H1 (cell line): ENCODE results near the gene CPXM2. TPM values are rescaled to one million over a fixed set of nuclear protein-coding genes. Genes with fewer than 3 reads are reported as not detected.

ENCODE experiments used
- CTCF ChIA-PET: fragments of 300-600 bp; sonication (Branson Sonifier 250); formaldehyde crosslinking; loops from one replicate; lab custom pipeline; 2021; ENCODE audit not compliant: partially characterized antibody; lab: Charles Lee
- POLR2A ChIA-PET: fragments of 300-600 bp; sonication (Branson Sonifier 250); formaldehyde crosslinking; loops from one replicate; lab custom pipeline; 2021; ENCODE audit warnings: inconsistent platforms; ENCODE audit not compliant: partially characterized antibody; lab: Charles Lee
- DNase-seq, 2 experiments: peaks; one replicate each; pipeline versions ENCODE4 v3.0.0 to v3.0.0-alpha.2; 2010 to 2022; ENCODE audit warnings: low spot score in 2 of 2, low read depth in 1 of 2, mixed read lengths in 1 of 2
- FAIRE-seq: peaks from 2 replicates; lab custom pipeline; 2011; peaks lifted over from hg19 to GRCh38; lab: Jason Lieb, UNC
- H2AFZ ChIP-seq: 2 replicates; pipeline ENCODE4 v1.8.1; 2012; ENCODE audit warnings: low read length, inconsistent platforms
- H2AK5ac ChIP-seq: 2 replicates; pipeline ENCODE4 v1.6.1; 2013; ENCODE audit warnings: low read depth, low read length
- H2BK120ac ChIP-seq: replicated peaks from 2 replicates; pipeline ENCODE3; 2013; ENCODE audit warnings: low read depth, low read length, inconsistent platforms
- H2BK12ac ChIP-seq: 2 replicates; pipeline ENCODE4 v1.6.1; 2013; ENCODE audit warnings: low read depth, low read length
- H2BK15ac ChIP-seq: 2 replicates; pipeline ENCODE4 v1.6.1; 2013; ENCODE audit warnings: low read length
- H2BK20ac ChIP-seq: 2 replicates; pipeline ENCODE4 v1.6.1; 2013; ENCODE audit warnings: low read length
- H2BK5ac ChIP-seq: 2 replicates; pipeline ENCODE4 v1.6.1; 2013; ENCODE audit warnings: low read depth, low read length
- H3K14ac ChIP-seq: 2 replicates; pipeline ENCODE4 v1.6.1; 2013; ENCODE audit warnings: inconsistent platforms; ENCODE audit not compliant: insufficient read length
- H3K18ac ChIP-seq: 2 replicates; pipeline ENCODE4 v1.6.1; 2013; ENCODE audit warnings: low read length; ENCODE audit errors: extremely low read depth
- H3K23ac ChIP-seq: 2 replicates; pipeline ENCODE4 v1.6.1; 2013; ENCODE audit warnings: inconsistent platforms; ENCODE audit not compliant: insufficient read length
- H3K23me2 ChIP-seq: 2 replicates; pipeline ENCODE4 v1.6.1; 2013; ENCODE audit warnings: low read depth, low read length
- H3K27ac ChIP-seq: 2 replicates; pipeline ENCODE4 v1.6.1; 2011; ENCODE audit warnings: low read depth, low read length, inconsistent platforms
- H3K27me3 ChIP-seq, 4 experiments: replicated peaks in 1 of 4; 1 replicate in 1 of 4; 2 replicates in 3 of 4; pipeline versions ENCODE4 v1.6.1 to v1.8.1; 2011 to 2013; ENCODE audit warnings: low read length in 3 of 4, mild to moderate bottlenecking in 3 of 4, inconsistent platforms in 2 of 4, mixed read lengths in 2 of 4, moderate library complexity in 1 of 4; ENCODE audit not compliant: control insufficient read depth in 3 of 4, insufficient read depth in 3 of 4; ENCODE audit errors: extremely low read depth in 1 of 4
- H3K36me3 ChIP-seq, 4 experiments: 2 replicates each; pipeline versions ENCODE4 v1.6.1 to v1.8.1; 2011 to 2013; ENCODE audit warnings: mild to moderate bottlenecking in 4 of 4, low read length in 3 of 4, moderate library complexity in 2 of 4, control low read depth in 1 of 4, inconsistent platforms in 1 of 4; ENCODE audit not compliant: insufficient read depth in 4 of 4, control insufficient read depth in 2 of 4
- H3K4ac ChIP-seq: replicated peaks from 2 replicates; pipeline ENCODE3; 2013; ENCODE audit warnings: low read length, low read depth, mixed read lengths, inconsistent platforms; ENCODE audit not compliant: insufficient read length
- H3K4me1 ChIP-seq, 4 experiments: replicated peaks in 1 of 4; 1 replicate in 1 of 4; 2 replicates in 3 of 4; pipeline versions ENCODE4 v1.6.1 to v1.8.1; 2011 to 2013; ENCODE audit warnings: low read length in 3 of 4, inconsistent platforms in 2 of 4, mixed read lengths in 1 of 4; ENCODE audit not compliant: insufficient read depth in 4 of 4, control insufficient read depth in 3 of 4
- H3K4me2 ChIP-seq, 2 experiments: 2 replicates each; pipeline versions ENCODE4 v1.6.1 to v1.8.1; 2011 to 2013; ENCODE audit warnings: low read depth in 2 of 2, low read length in 2 of 2, control low read depth in 1 of 2, inconsistent platforms in 1 of 2, mild to moderate bottlenecking in 1 of 2; ENCODE audit not compliant: insufficient read depth in 1 of 2
- H3K4me3 ChIP-seq, 4 experiments: fragments of 200-600, 300-600 bp in 1 of 4; sonication (generic), shearing (Covaris generic), sonication (Bioruptor Twin) in 1 of 4; 2 replicates each; pipeline versions ENCODE4 v1.5.1 to v1.8.1; 2011 to 2016; ENCODE audit warnings: low read length in 4 of 4, low read depth in 3 of 4, control low read depth in 2 of 4, inconsistent platforms in 2 of 4, mild to moderate bottlenecking in 2 of 4, mixed read lengths in 1 of 4, moderate library complexity in 1 of 4; ENCODE audit not compliant: insufficient read depth in 2 of 4; ENCODE audit errors: extremely low read depth in 1 of 4
- H3K56ac ChIP-seq: replicated peaks from 2 replicates; pipeline ENCODE3; 2013; ENCODE audit warnings: low read depth, mild to moderate bottlenecking, mixed read lengths, low read length, inconsistent platforms; ENCODE audit not compliant: insufficient read length
- H3K79me1 ChIP-seq: 2 replicates; pipeline ENCODE4 v1.6.1; 2013; ENCODE audit warnings: low read depth, low read length, control low read depth
- H3K79me2 ChIP-seq, 2 experiments: 2 replicates each; pipeline versions ENCODE4 v1.6.1 to v1.8.1; 2012 to 2013; ENCODE audit warnings: low read length in 2 of 2, mild to moderate bottlenecking in 2 of 2, inconsistent platforms in 1 of 2; ENCODE audit not compliant: insufficient read depth in 2 of 2, control insufficient read depth in 1 of 2
- H3K9ac ChIP-seq, 4 experiments: replicated peaks in 1 of 4; 1 replicate in 1 of 4; 2 replicates in 3 of 4; pipeline versions ENCODE4 v1.6.1 to v1.8.1; 2011 to 2013; ENCODE audit warnings: low read depth in 3 of 4, low read length in 3 of 4, control low read depth in 2 of 4, mild to moderate bottlenecking in 2 of 4, moderate library complexity in 2 of 4, inconsistent platforms in 1 of 4; ENCODE audit errors: extremely low read depth in 1 of 4
- H3K9me3 ChIP-seq, 2 experiments: 2 replicates each; pipeline versions ENCODE4 v1.6.1 to v1.8.1; 2012 to 2013; ENCODE audit warnings: mild to moderate bottlenecking in 2 of 2, moderate library complexity in 2 of 2, control low read depth in 1 of 2, inconsistent platforms in 1 of 2, low read depth in 1 of 2, low read length in 1 of 2, mixed read lengths in 1 of 2; ENCODE audit not compliant: insufficient read depth in 2 of 2
- H4K20me1 ChIP-seq, 2 experiments: replicated peaks in 1 of 2; 2 replicates each; pipeline versions ENCODE3 to v1.8.1; 2011 to 2013; ENCODE audit warnings: inconsistent platforms in 2 of 2, low read length in 2 of 2, mild to moderate bottlenecking in 1 of 2; ENCODE audit not compliant: insufficient read depth in 2 of 2, control insufficient read depth in 1 of 2
- H4K5ac ChIP-seq: 2 replicates; pipeline ENCODE4 v1.6.1; 2013; ENCODE audit warnings: low read length, low read depth, mixed read lengths, inconsistent platforms; ENCODE audit not compliant: insufficient read length
- H4K8ac ChIP-seq: 2 replicates; pipeline ENCODE4 v1.8.0; 2013; ENCODE audit warnings: mild to moderate bottlenecking, moderate library complexity, low read length, inconsistent platforms; ENCODE audit not compliant: insufficient read depth; ENCODE audit errors: extremely low read depth
- H4K91ac ChIP-seq: replicated peaks from 2 replicates; pipeline ENCODE3; 2013; ENCODE audit warnings: low read length, mixed read lengths, inconsistent platforms; ENCODE audit not compliant: insufficient read length
- BCL11A ChIP-seq, 2 experiments: IDR thresholded peaks; one replicate each; pipeline ENCODE4 v1.6.1; 2011; ENCODE audit warnings: low read depth in 2 of 2, low read length in 2 of 2, mild to moderate bottlenecking in 2 of 2
- GTF2F1 ChIP-seq: IDR thresholded peaks from 2 replicates; pipeline ENCODE4 v1.6.1; 2012; ENCODE audit warnings: low read depth, low read length, improper control_type of control experiment, borderline replicate concordance
- KDM1A ChIP-seq: fragments of 200-600, 300-600 bp; sonication (generic); IDR thresholded peaks from 2 replicates; pipeline ENCODE4 v1.7.1; 2016; ENCODE audit warnings: mild to moderate bottlenecking, low read length, borderline replicate concordance
- NRF1 ChIP-seq: IDR thresholded peaks from 2 replicates; pipeline ENCODE4 v1.6.1; 2011; ENCODE audit warnings: mild to moderate bottlenecking, low read depth, low read length, improper control_type of control experiment
- RBBP5 ChIP-seq: IDR thresholded peaks from 2 replicates; pipeline ENCODE4 v1.7.1; 2012; ENCODE audit warnings: low read depth, mild to moderate bottlenecking, inconsistent platforms, low read length, moderate library complexity, borderline replicate concordance
- RFX5 ChIP-seq: IDR thresholded peaks from 2 replicates; pipeline ENCODE4 v1.6.1; 2011; ENCODE audit warnings: low read depth, low read length, improper control_type of control experiment, borderline replicate concordance
- SIN3A ChIP-seq, 2 experiments: IDR thresholded peaks in 1 of 2; conservative IDR thresholded peaks in 1 of 2; 2 replicates each; pipeline ENCODE4 v1.6.1; 2011 to 2012; ENCODE audit warnings: low read length in 2 of 2, improper control_type of control experiment in 1 of 2, low read depth in 1 of 2, mild to moderate bottlenecking in 1 of 2
- TAF1 ChIP-seq: IDR thresholded peaks from 2 replicates; pipeline ENCODE4 v1.6.1; 2011; ENCODE audit warnings: mild to moderate bottlenecking, low read depth, low read length
- ZNF274 ChIP-seq: IDR thresholded peaks from 2 replicates; pipeline ENCODE4 v1.7.0; 2012; ENCODE audit warnings: low read length, borderline replicate concordance; ENCODE audit errors: extremely low read depth
- WGBS, 2 experiments: shearing (Covaris generic) in 1 of 2; methylation state at CpG; one replicate each; pipeline versions ENCODE4 v1.1.6 to v1.1.7; 2013 to 2015; ENCODE audit warnings: low lambda C conversion rate in 2 of 2, mixed read lengths in 2 of 2, inconsistent platforms in 1 of 2, low coverage in 1 of 2, missing lambda C conversion rate in 1 of 2; ENCODE audit not compliant: insufficient replicate concordance in 2 of 2, insufficient coverage in 1 of 2, insufficient read length in 1 of 2; ENCODE audit errors: extremely low coverage in 1 of 2, missing lambda C conversion rate in 1 of 2; 5-methylcytosine and 5-hydroxymethylcytosine counted together
- polyA plus RNA-seq, 7 experiments: library from polyadenylated mRNA; depleted of rRNA in 3 of 7; stranded (reverse) in 5 of 7; unstranded in 2 of 7; fragments of >200 nt in 5 of 7; fragments of 200-250 nt in 2 of 7; gene quantifications; 1 replicate in 5 of 7; 2 replicates in 1 of 7; 4 replicates in 1 of 7; pipeline versions ENCODE4 v1.2.1 to v1.2.3, GENCODE V29; 2011 to 2013; ENCODE audit warnings: missing spikeins in 2 of 7, mixed read lengths in 2 of 7
- total RNA-seq: library from RNA; stranded (reverse); fragmentation: NEBNext Ultra II Directional; extraction: Animal tissue kit (Norgen Biotek cat#: 25700); gene quantifications from 2 replicates; pipeline ENCODE4 v1.2.1, GENCODE V29; 2021

Gene CPXM2
- total and polyA plus RNA-seq, 2 of the 8 experiments (the other 6 are each of a cell fraction or from before 2014, with no cell fraction given): 2.4 to 2.9 TPM

- no peak overlapping the region for H4K5ac ChIP-seq
- no peak overlapping the region for H3K18ac ChIP-seq
- no peak overlapping the region for H2BK20ac ChIP-seq
- H3K4me3 ChIP-seq: no peak overlapping the region
- no peak overlapping the region for H2BK15ac ChIP-seq
- no peak overlapping the region for H2BK12ac ChIP-seq
- no peaks in the 10 kb centered on the region for H4K20me1 ChIP-seq
- H4K91ac ChIP-seq: no peak overlapping the region
- H3K27me3 ChIP-seq: no peaks in the 10 kb centered on the region
- FAIRE-seq (no peak), DNase-seq (no peak)
- no peak overlapping the region for H2AFZ ChIP-seq
- no peak overlapping the region for H3K4ac ChIP-seq
- no peaks in the 10 kb centered on the region for H3K9me3 ChIP-seq
- no peak overlapping the region for H2BK5ac ChIP-seq
- TF ChIP-seq RBBP5 (no peak), KDM1A (no peak), NRF1 (no peak), ZNF274 (no peak), GTF2F1 (no peak), TAF1 (no peak), SIN3A (conservative IDR thresholded peaks at IDR 0.05 in 1 of 2, IDR thresholded peaks at IDR 0.05 in 1 of 2; ENCODE audit: low read depth in 1 of 2, low read length in 2 of 2) (no peak), BCL11A (IDR thresholded peaks at IDR 0.05; ENCODE audit: low read depth in 2 of 2, low read length in 2 of 2) (no peak), RFX5 (no peak)
- WGBS, 2 experiments: 87% methylated on average over 13 of the region's 13 CpGs; no CpG with 5 or more reads in 1 of the 2 experiments
- no peak overlapping the region for H4K8ac ChIP-seq
- H3K79me1 ChIP-seq: no peaks in the 10 kb centered on the region
- POLR2A ChIA-PET: no interaction called here
- H3K23me2 ChIP-seq: no peaks in the 10 kb centered on the region
- no peak overlapping the region for H3K4me2 ChIP-seq
- H3K27ac ChIP-seq: no peak overlapping the region
- no peak overlapping the region for H3K14ac ChIP-seq
- H3K23ac ChIP-seq: no peak overlapping the region
- H3K56ac ChIP-seq: no peak overlapping the region
- H2AK5ac ChIP-seq: no peak overlapping the region
- CTCF ChIA-PET: interaction anchor here (0.7 kb wide), 1 partner anchor 25 kb away, joined by 3 read pairs; no protein-coding TSS in a partner anchor
- H3K4me1 ChIP-seq: peaks cover 0 to 4% (median 2%) of the 10 kb centered on the region in 4 experiments; a peak in 3 of 7 replicates
- no peak overlapping the region for H2BK120ac ChIP-seq
- no peak overlapping the region for H3K9ac ChIP-seq
- no peaks in the 10 kb centered on the region for H3K79me2 ChIP-seq
- no peaks in the 10 kb centered on the region for H3K36me3 ChIP-seq
These were observed 52.9 kb downstream of the CPXM2 start for GRCh38 chr10:123838596-123839310.
